CD4-positive, alpha-beta T cell treated with Interleukin-17A for 4 hours (primary cell): ENCODE results near the gene MNAT1.
"Not testable (repeated sequence)": the region's sequence is repeated elsewhere in the genome, so short reads cannot be mapped to it uniquely, and the experiment has no call there.

Experiments
- DNase-seq: peaks from one replicate; pipeline ENCODE4 v3.0.0-alpha.2; 2020; ENCODE audit warnings: mixed read lengths

Gene MNAT1

DNA sequence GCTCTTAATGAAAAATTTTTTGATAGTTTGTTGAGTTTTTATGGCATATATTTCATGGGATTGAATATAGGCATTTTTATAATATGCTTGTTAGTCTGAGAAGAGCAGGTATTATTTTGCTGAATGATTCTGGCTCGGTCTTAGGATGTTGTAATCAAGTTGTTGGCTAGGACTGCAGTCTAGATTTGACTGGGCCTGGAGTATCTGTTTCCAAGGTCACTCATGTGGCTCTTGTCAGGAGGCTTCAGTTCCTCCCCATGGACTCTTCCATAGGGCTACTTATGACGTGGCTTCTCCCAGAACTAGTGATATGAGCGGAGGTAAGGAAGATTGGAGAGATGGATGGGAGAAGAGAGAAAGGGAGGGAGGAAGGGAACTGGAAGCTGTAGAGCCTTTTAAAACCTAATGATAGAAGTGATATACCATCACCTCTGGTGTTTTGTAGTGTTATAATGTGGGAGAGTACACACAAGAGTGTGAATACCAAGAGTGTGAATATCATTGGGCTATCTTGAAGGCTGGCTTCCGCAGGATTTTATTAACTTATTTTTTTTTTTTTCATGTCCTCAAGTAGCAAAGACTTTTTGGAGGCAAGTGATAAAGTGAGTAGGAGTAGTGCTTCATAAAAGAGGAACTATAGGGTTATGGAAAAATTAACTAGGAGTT lies 4.4 kb downstream of the MNAT1 start:
- DNase-seq: no peak

- DNase-seq: no peak
Observed at GRCh38 chr14:60744566-60744965, 10.0 kb downstream of the MNAT1 start.

- DNase-seq: peak; percentile 36
Observed at GRCh38 chr14:60753264-60754119, 18.9 kb downstream of the MNAT1 start.

GRCh38 chr14:60756847-60757246 lies 22.3 kb downstream of the MNAT1 start:
- no peak for DNase-seq

- DNase-seq: no peak
Observed at GRCh38 chr14:60757567-60758002, 23.0 kb downstream of the MNAT1 start.

DNA sequence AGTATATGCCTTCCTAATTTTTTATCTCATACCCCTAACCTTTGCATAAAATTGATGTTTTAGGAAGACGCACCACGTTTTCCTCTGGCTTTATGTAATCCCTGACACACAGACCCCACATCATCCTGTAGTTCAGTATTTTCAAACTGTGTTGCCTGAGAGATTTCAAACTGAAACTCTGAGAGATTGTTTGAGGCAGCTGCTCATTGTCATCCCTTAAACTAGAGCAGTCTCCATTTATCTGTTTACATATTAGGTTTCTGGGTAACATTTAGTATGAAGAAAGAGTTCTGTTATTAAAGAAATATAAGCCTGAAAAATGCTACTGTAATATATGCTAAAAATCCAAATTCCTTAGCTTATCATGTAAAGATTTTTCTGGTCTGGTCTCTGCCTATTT lies 24.3 kb downstream of the MNAT1 start:
- DNase-seq: no peak

- DNase-seq: no peak
Observed at GRCh38 chr14:60760209-60760608, 25.6 kb downstream of the MNAT1 start.

DNA sequence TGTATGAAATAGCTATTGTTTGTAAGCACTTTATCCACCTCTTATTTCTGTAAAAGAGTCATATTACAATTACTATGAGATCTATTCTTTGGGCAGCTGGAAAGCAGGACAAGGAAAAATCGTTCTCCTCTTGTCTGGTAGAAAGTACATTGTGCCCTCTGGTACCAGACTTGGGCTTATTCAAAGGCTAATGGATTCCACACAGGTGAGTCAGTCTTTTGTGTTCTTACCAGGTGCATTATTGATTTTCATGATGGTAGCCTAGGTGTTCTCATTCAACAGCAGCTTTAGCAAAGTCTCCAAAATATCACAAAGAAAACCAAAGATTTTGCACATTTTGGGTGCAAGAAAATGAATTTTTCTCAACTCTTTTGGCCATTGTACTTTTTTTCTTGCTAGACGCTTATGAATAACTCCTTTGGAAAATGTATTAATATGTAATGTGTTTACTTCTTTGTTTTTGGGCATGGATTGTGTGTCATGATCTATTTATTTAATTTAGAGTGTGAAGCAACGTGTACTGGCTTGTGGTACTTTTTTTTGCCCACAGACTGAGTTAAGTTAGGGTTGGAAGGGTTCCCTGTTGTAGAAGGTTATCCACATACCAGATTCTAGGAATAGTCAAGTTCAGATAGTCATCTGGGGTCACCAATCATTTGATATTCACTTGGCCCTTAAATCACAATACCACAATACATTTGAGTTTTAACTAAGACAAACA lies 26.2 kb downstream of the MNAT1 start:
- no peak for DNase-seq

DNA sequence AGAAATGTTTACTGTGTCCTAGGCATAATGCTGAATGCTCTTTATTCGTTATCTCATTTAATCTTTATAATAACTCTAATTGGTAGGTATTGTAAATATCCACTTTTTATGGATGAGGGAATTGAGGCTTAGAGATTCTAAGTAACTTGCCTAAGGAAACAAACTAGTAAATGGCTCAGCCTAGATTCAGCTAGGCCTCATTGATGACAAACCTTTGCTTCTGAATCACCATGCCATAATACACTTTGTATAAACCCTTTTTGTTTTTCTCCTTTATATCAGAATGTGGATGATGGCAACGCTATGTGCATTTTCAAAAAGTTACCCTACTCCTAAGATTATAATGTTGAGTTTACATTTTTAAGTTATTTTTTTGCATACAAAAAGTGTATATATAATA lies 34.0 kb downstream of the MNAT1 start:
- DNase-seq: no peak

- DNase-seq: no peak
Observed at GRCh38 chr14:60771117-60771516, 36.6 kb downstream of the MNAT1 start.

DNA sequence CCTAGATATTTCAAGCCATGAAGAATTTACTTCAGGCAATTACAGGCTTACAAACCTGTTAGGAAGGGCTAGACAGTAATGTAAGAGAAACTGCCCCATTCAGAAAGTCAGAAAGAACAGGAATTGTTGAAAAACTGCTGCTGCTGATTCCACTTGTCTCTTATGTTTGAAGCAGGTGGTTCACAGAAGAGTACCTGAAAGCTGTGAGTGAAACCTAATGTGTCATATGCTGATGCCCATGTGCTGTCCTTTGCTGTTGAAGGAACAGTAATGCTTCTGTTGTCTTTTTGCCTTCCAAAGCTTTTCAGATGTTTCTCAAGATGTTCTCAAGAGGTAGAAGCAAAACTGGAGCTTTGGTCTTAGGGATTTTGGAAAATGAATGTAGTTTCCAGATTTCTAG lies 39.0 kb downstream of the MNAT1 start:
- DNase-seq: no peak

- DNase-seq: no peak
Observed at GRCh38 chr14:60775296-60775695, 40.7 kb downstream of the MNAT1 start.

DNA sequence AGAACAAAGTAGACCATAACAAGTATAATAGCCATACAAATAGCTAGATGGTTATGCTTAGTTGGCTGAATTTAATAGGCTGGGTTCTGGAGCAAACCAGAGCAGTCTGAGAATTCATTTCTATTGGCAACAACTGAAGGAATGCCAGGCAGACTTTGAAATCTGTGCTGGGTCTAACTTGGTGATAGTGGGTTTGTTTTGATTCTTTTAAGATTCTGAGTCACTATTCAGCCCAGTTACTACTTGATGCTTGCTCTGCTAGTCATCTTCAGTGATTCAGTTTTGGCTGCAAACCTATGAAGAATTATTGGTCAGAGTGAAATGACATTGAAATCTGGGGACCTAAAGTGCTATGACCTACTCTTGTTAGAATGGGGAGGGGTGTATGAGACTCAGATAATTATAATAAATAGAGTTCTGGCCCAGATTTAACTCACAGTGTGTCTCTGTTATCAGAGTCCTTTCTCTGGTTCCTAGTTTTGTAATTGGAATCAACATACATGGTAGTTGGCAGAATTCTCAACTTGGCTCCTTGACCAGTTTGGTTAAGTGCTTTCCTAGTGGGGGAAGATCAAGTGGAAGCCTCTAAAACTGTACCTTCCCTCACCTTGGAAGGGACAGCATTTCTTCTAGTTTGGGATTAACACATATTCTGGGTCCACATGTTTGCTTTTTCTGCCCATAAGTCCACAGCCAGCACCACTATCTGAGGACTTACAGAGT lies 43.5 kb downstream of the MNAT1 start:
- DNase-seq: no peak

DNA sequence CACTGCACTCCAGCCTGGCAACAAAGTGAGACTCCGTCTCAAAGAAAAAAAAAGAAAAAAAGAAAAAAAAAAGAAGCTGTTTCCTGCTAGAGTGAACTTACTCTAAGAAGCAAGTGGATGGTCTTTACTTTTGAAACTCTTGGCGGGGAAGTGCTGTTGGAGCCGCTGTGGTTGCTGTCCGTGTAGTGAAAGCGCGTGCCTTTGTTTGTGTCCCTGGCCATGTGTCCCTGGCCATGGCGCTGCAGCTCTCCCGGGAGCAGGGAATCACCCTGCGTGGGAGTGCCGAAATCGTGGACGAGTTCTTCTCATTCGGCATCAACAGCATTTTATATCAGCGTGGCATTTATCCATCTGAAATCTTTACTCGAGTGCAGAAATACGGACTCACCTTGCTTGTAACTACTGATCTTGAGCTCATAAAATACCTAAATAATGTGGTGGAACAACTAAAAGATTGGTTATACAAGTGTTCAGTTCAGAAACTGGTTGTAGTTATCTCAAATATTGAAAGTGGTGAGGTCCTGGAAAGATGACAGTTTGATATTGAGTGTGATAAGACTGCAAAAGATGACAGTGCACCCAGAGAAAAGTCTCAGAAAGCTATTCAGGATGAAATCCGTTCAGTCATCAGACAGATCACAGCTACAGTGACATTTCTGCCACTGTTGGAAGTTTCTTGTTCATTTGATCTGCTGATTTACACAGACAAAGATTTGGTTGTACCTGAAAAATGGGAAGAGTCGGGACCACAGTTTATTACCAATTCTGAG lies 45.4 kb downstream of the MNAT1 start:
- not testable (repeated sequence) for DNase-seq

- DNase-seq: not testable (repeated sequence)
Observed at GRCh38 chr14:60780558-60780957, 46.0 kb downstream of the MNAT1 start.

- no peak for DNase-seq
Observed at GRCh38 chr14:60786905-60787304, 52.3 kb downstream of the MNAT1 start.

DNA sequence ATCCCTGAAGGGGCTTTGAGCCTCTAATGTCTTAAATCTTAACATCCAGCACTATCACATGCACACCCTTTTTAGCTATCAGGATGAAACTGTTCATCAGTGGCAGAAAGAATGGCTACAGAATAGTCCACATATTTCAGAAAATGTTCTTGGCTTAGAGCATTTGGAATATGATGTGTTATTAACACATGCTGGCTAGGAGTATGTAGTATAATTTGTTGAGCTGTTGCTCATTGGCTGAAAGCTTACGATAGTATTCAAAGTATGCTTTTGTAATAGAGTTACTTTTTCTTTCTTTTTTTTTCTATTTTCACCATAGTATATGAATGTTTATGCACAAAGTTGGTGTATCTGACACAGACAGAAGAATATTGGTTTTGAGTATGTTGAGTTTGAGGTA lies 55.1 kb downstream of the MNAT1 start:
- DNase-seq: no peak

DNA sequence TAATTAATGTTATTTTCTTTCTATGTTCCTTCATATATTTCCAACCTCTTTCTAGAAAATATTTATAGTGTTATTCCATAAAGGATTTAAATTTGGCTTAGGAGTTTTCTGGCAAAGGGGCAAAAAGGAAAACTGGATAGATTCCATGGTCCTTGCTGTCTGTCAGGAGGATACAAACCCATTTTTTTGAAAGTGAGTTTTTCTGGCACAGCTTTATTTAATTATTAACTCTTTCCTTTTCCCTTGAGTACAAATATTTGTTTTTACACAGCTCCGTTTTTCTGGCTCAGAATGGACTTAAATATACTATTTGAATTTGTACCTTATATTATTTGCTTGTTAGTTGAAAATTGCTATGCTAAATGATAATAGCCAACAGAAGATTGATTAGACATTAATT lies 56.3 kb downstream of the MNAT1 start:
- DNase-seq: no peak

DNA sequence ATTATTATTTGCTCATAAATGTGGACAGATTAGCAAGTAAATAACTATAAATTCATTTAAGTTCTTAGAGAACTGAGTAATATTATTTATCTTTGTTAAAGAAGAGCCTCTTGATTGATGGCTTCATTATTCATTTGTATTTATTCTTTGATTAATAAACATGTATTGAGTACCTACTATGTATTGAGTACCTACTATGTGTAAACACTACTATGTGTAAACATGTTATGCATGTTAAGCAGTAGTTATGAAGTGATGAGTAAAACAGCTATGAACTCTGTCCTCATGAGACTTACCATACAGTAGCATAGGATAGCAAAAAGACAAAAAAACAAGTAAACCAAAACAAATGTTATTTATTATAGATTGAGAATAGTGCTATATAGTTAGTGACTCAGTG lies 61.9 kb downstream of the MNAT1 start:
- DNase-seq: no peak

DNA sequence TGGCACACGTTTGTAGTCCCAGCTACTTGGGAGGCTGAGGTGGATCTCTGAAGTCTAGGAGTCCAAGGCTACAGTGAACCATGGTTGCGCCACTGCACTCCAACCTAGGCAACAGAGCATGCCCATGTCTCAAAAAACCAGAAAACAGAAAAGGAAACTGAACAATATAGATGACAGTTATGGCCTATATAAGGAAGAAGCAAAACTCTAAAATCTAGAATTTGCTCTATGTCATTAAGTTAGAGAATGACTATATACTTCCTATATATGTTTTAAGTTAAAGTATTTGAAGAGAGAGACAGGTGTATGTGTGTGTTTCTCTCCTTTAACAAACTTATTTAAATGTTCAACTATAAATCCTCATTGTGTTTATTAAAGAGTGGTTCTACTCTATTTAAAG lies 65.8 kb downstream of the MNAT1 start:
- DNase-seq: no peak

DNA sequence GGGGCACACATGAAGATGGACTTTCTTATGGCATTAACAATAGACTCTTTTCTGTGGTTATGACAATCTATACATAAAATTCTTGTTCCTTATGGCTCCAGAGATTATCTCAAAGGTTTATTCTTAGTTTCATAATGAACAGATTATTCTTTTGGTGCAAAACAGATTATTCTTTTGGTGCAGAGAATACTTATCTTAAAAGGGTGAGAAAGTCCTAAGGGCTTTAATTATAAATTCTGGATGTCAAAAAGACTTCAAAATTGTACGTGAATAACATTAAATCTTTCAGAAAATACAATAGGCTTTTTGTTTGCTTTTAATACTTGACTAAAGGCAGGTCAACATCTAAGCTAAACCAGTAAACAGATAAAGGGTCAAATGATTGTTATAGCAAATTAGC lies 69.3 kb downstream of the MNAT1 start:
- DNase-seq: no peak

DNA sequence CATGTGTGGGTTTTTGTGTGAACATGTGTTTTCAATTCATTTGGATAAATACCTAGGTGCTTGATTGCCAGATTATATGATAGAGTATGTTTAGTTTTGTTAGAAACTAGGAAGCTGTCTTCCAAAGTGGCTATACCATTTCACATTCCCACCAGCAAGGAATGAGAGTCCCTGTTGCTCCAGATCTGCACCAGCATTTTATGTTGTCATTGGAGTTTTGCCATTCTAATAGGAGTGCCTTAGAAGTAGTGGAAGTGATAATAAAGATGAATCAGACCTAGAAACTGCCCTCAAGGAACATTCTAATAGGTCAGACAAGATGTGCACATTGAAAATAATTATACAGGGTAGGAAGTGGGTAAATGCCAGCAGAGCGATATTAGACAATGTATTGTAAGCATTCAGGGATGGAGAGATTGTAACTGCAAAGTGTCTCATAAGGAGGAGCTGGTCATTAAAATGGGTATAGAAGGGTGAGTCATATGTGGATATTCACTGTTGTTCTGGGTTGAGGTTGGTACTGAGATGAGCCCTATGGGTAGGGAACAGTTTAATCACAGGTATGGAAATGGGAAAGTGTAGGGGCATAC lies 71.4 kb downstream of the MNAT1 start:
- DNase-seq: no peak
